Measurements from ENCODE around the gene METRN.
A peak's percentile ranks its signal among the peaks of the same experiment; 100 is the strongest.

METRN gene

GRCh38 chr16:693364-693763 lies 21.6 kb upstream of the METRN start:
- DNase-seq = no peak

DNA sequence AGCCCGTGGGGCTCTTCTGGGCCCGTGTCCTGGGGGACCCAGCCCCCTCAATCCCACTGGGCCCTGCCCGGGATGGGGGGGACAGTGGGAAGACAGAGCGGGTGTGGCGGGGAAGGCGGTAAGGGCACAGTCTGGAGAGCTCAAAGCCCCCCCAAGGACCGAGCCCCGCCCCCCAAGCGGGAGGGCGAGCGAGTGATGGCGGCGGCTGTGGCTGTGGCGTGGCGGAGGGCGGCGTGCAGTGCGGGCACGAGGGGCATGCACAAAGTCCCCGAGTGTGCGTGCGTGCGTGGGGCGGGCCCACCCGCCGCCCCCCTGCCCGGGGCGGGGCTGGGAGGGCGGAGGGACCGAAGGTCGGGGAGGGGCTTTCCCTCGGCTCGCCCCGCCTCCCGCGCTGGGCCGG lies 21.2 kb upstream of the METRN start:
- no peak for DNase-seq

DNA sequence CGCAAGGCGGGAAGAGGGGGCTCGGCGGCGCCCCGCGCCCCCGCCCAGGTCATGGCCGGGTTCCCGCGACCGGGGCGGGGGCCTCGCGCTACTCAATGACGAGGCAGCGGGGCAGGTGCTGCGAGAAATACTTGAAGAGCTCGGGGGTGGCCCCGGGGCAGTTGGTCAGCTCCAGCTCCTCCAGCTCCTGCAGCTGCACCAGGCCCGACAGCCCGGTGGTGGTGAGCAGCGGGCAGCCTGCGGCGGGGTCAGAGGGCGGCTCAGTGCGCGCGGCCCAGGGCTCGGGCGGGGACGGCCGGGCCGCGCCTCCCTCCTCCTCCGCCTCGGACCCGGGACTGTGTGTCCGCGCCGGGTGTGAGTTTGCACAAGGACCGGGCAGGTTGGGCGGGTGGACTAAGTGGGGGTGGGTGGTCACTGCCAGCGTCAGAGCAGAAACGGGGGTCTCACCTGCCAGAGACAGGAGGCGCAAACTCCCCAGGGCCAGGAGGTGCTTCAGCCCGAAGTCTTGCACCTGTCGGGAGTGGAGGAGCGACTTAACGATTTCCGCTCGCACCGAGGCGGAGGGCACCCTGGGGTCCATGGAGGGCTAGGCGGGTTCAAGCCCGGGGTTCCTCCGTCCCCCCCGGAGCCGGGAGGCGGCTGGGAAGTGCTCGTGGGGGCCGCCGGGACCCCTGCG lies 20.6 kb upstream of the METRN start:
- no peak for DNase-seq

DNA sequence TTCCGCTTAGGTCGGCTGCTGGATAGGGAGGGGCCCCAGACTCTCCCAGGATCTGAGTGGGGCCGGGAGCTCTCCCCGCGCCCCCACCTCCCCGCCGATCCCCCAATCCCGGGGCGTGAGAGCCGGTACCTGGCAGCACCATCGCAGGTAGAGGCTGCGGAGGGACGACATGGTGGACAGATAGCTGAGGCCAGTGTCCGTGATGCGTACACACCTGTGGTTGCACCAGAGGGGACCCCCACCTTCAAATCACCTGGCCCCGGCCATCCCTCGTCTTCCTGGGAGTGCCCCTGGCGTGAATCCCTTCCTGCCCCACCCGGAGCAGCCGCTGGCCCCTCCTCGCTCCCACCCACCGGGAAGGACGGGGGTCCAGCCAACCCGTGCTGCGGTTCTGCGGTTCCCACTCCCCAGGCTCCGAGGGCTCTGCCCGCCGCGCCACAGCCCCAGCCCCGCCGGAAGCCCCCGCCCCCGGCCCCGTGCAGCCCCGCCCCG lies 20.0 kb upstream of the METRN start:
- DNase-seq = no peak

- peak; percentile 69 for DNase-seq
These were observed 19.4 kb upstream of the METRN start for GRCh38 chr16:695355-696089.

- no peak for DNase-seq
These were observed 15.8 kb upstream of the METRN start for GRCh38 chr16:698911-699671.

DNA sequence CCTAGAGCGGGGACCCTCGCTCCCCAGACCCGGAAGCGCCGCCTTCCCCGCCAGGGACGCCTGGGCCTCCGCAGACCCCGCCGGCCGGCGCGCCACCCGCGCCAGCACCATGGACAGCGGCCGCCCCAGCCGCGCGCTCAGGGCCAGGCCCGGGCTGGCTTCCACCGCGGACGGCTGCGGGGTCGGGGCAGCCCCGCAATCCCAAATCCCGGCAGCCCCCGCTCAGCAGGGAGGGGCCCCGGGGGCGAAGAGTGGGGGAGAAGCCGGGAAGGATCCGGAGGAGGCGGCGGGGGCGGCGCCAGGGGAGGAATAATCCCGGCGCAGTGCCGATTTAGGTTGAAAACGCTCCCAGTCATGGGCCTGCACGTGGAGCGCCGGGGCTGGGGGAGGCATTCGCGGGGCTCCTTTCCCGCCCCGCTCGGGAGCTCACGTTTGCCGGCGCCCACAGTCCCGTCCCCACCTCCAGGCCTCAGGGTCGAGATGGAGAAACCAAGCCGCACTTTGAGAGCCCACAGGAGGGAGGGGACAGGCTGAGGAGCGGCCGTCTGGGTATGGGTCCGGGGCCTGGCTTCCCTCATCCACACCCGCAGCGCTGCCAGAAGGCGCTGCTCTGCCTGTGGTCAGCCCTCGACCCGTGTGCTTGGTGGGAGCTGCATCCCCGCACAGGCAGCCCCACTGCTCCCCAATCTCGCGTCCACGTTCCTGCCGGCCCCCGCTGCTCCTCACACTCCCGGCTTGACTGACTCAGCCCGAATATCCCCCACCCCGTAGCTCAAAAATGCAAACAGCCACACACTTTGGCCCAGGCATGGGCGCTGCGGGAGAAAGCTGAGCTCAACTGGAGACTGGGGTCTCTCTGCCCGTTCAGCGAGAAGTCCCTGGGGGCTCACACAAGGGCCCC lies 14.0 kb upstream of the METRN start:
- DNase-seq = peak; percentile 61

- DNase-seq = no peak
These were observed 12.6 kb upstream of the METRN start for GRCh38 chr16:702341-702740.

- DNase-seq = no peak
These were observed 11.5 kb upstream of the METRN start for GRCh38 chr16:703406-703805.

GRCh38 chr16:704047-704446 lies 10.9 kb upstream of the METRN start:
- no peak for DNase-seq

GRCh38 chr16:704552-705380 lies 10.2 kb upstream of the METRN start:
- no peak for DNase-seq

- no peak for DNase-seq
These were observed 9.3 kb upstream of the METRN start, which contains the start of gene FBXL16 for GRCh38 chr16:705431-706188. Gene FBXL16 (minus strand): TSS chr16:705801. CDS start chr16:697405, 8,396 bp downstream.

GRCh38 chr16:706189-707061 lies 8.5 kb upstream of the METRN start:
- DNase-seq = no peak

DNA sequence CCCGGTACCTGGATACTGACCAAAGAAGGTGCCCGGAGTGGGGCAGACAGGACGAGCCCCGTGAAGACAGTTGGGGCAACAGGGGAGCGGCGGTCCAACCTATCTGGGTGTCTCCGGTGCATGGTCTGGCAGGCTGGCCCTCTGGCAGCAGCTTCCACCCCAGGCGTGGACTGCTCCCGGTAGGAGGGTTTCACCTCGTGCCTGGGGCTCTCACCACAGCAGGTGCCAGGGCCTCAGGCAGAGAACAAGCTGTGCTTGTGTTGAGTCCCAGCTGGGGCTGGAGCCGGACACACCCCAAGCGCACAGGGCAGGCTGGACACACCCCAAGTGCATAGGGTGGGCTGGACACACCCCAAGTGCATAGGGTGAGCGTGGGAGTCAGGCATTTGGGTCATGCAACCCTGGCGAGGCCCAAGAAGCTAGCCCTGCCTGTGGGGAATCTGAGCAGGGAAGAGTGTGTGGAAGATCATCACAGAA lies 7.8 kb upstream of the METRN start:
- no peak for DNase-seq

DNA sequence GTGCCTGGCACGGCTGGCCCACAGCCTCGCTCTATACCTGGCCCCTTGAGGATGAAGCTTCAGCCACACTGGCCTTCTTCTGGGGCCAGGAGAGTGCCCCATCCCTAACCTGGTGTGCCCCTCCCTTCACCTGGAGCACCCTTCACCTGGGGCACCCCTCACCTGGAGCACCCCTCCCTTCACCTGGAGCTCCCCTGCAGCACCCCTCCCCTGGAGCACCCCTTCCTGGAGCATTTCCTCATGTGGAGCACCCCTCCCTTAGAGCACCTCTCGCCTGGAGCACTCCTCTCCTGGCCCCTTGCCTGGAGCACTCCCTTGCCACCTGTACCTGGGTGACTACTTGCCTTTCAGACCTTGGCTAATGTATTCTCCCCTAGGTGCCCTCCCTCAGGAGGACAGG lies 6.9 kb upstream of the METRN start:
- no peak for DNase-seq

DNA sequence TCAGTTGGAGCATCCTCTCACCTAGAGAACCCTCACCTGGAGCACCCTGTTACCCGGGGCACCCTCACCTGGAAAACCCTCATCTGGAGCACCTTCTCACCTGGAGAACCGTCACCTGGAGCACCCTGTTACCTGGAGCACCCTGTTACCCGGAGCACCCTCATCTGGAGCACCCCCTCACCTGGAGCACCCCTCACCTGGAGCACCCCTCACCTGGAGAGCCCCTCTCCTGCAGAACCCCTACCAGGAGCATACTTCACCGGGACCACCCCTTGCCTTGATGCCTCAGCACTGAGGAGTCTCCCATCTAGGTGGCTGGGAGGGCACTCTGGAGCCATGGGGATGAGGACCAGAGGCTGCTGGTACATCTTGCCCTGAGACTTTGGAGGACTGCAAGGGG lies 6.0 kb upstream of the METRN start:
- DNase-seq = no peak

DNA sequence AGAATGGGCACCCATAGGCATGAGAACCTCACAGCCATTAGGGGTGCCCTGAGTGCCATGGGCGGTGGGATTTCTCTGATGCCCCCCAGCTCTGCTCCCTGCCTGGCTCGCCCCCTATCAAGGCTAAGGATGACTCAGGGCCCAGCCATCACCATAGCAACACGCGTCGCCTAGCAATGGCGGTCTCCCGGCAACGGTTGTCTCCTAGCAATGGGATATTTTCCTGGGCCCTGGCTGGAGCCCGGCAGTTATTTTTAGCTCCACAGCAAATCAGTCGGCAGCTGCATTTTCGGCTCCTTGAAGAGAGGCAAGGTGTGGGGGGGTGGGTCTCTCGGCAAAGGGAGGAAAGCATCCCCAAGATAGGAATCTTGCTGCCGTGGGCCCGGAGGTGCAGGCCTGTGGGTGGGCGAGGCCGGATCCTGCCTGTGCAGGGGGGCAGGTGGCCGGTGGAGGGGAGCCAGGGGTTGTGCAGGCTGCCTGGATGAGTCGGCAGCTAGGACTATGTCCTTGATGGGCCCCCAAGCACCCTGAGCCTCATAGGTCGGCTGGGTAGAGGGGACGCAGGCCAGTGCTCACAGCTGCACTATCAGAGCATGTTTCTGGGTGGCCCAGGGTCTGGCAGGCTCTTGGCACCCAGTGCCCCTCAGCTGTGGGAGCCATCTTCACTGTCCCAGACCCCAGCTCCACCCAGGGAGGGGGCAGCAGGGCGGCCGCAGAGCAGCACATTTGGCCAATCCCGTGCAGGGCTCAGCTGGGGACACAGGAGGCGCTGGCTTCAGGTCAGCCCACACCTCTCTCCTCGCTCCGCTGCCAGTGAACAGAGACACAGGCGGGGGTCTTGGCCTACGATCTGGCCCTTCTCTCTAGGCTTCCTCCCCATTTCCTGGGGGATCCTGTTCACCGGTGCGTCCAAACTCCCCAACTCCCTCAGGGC lies 5.1 kb upstream of the METRN start:
- no peak for DNase-seq

DNA sequence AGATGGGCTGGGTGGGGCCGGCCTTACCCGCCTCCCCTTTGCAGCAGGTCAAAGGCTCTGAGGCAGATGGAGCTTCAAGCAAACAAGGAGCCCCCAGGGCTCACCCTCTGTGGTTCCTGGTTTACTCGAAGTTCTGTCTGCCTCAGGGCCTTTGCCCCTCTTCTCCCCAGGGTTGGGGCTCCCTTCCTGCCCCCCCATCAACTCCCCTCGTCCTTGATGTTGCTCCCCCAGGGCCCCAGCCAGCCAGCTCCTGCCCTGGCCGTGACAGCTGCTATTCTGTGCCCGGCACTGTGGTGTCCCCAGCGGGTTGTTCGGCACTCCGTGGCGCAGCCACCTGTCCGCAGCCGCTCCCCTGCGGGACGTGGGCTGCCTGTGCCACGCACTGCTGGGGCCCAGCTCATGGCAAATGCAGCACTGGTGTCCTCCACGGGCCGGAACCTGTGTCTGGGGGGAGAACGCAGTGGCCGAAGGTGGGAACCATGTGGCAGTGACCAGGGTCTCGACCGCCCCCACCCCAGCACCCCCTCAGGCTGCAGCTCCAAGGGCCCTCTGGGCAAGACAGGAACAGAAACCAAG lies 4.3 kb upstream of the METRN start:
- no peak for DNase-seq

All from stimulated activated CD4-positive, alpha-beta T cell treated with anti-CD3 and anti-CD28 coated beads, Interleukin-4, amount 100 ng/mL, for 1 hour (primary cell).